GM12874 (cell line): ENCODE measurements around the gene UCN3.

Source experiments
- TF ChIP-seq, protein P1 (sequence below): IDR thresholded peaks from 2 replicates; pipeline ENCODE4 v1.5.1; 2011; ENCODE audit warnings: low read depth, mild to moderate bottlenecking, control low read depth, low read length, moderate library complexity; ENCODE audit not compliant: insufficient read depth

The UCN3 gene

DNA sequence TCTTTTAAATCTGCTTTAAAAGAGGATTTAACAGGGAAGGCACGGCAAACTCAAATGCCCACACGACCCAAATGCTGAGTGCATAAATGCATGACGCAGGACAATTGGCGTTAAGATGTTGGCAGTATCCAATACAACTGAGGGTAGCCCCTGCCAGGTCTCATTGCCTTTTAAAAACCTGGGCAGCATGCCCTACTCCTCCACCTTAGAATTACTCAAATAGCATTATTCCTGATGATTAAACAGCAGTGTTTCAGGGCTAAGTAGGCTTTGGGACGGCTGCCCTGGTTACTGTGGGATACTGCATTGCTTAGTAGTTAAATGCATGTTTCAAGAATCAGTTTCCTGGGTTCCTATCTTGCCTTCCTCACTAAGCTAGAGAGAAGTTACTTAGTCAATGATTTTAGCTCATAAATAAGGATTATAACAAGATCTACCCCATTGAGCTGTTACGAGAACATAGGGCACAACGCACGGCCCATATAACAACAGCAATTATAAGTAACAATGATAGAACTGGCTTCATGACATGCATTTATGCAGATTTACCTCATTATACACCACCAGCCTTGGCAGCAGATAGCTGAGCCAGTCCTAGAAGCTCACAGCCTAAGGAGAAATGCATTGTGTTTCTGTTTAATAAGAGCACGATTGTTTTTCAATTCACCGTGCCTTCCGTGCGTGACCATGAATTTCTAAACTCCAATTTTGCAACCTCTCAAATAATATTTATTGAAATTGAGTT lies 32.0 kb downstream of the UCN3 start:
- TF ChIP-seq, protein P1, sequence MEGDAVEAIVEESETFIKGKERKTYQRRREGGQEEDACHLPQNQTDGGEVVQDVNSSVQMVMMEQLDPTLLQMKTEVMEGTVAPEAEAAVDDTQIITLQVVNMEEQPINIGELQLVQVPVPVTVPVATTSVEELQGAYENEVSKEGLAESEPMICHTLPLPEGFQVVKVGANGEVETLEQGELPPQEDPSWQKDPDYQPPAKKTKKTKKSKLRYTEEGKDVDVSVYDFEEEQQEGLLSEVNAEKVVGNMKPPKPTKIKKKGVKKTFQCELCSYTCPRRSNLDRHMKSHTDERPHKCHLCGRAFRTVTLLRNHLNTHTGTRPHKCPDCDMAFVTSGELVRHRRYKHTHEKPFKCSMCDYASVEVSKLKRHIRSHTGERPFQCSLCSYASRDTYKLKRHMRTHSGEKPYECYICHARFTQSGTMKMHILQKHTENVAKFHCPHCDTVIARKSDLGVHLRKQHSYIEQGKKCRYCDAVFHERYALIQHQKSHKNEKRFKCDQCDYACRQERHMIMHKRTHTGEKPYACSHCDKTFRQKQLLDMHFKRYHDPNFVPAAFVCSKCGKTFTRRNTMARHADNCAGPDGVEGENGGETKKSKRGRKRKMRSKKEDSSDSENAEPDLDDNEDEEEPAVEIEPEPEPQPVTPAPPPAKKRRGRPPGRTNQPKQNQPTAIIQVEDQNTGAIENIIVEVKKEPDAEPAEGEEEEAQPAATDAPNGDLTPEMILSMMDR = no peak

DNA sequence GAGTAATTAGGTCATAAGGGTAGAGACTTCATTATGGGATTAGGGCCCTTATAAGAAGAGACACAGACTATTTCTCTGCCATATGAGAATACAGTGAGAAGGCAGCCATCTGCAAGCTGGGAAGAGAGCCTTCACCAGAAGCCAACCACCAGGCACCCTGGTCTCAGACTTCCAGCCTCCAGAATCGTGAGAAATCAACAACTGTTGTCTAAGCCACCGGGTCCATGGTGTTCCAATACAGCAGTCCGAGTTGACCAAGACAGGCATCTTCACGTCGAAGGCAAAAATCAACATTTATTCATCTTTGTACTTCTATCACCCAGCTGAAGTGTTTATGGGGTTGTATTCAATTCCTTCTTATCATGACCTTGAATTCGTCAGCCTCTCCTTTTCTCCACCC lies 34.6 kb downstream of the UCN3 start:
- TF ChIP-seq, protein P1 = no peak

DNA sequence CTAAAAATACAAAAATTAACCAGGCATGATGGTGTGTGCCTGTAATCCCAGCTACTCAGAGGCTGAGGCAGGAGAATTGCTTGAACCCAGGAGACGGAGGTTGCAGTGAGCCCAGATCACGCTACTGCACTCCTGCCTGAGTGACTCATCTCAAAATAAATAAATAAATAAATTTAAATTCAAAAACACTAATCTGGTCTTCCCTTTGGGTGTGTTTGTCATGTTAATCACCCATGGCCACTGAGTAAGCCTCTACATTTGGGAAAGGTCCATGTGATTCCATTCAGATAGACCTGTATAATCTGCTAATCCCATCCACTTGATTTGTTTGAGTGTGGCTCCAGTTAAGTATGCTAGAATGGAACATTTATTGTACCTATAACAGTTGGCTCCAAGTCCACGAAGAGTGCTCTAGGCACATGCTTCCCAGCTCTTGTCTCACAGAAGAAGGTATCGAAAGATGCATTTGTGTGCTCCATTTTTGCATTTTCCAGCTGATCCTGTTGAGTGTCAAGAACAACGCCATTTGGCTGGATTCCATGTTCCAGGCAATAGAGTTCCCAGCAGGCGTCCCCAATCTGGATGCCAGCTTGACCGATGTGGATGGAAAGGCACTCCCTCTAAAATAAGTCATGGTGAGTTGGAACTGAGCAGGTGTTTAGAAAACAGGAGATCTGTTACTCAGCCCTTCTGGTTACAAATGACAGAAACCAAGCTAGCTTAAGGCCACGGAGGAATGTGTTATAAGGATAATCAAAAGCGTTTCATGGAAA lies 35.9 kb downstream of the UCN3 start:
- TF ChIP-seq, protein P1 = no peak

DNA sequence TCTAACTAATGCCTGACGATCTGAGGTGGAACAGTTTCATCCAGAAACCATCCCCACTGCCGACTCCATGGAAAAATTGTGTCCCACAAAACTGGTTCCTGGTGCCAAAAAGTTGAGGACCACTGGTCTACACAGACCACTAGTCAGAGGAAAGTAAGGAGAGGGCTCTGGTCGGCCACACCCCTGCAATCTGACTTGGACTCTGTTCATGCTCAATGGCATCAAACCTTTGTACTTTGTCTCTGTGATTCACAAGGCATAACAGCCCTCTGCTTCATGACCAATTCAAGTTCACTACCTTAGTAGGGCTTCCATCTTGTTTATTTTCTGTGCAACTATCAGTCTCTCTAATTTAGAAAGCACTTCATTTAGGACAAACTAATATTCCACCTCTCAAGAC lies 38.0 kb downstream of the UCN3 start:
- TF ChIP-seq, protein P1 = no peak

DNA sequence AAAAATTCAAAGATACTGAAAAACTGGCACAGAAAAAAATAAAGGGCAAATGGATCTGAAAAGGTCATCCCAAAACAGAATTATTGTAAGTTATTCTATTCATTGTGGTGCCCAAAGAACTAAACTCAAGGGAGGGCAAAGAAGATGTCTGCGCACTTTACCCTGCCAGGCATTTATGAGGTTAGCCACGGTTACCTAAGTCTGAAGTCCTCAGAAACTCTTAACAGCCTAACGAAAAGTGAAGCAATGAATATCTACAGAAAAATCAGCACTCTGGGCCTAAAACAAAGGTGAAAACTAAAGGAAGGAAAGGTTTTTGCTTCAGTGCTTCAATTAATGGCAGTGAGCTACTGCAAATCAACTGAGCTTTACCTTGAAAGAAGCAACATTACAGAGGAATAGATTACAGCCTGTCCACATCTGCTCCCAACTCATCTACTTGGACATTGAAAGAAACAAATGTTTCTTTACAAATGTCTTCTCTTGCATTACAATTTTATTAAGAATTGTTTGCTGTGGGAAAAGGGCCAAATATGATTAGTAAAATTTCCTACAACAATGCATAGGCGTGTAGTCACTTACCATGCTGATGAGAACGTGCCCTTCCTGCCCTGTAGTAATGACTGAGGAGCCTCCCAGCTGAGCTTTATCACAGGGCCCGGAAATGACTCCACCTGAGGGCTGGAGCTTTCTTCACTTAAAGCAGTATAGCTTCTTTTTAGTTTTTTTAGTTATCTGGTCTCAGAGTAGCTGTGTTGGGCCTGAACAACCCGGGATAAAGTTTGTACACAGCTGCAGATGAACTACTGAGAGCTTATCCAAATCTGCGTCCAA lies 39.7 kb downstream of the UCN3 start, which contains the start of gene TUBAL3:
Gene TUBAL3 (minus strand): TSS at position 621 of the 834 bp plus-strand sequence. CDS start 36 bp downstream, at position 585.
- TF ChIP-seq, protein P1 = no peak

DNA sequence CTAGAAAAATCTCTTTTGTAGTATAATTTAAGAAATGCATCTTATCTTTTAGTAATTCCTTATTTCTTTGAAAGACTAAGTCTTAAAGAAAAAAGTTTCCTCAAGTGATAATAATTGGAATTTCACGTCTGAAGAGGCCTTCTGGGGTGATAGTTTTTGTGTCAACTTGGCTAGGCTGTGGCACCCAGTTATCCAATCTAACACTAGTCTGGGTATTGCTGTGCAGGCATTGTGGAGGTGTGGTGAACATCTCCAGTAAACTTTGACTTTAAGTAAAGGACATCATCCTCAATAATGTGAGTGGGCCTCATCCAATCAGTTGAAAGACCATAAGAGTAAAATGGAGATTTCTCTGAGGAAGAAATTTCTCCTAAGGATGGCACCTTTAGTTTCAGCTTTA lies 42.2 kb downstream of the UCN3 start:
- TF ChIP-seq, protein P1 = no peak

DNA sequence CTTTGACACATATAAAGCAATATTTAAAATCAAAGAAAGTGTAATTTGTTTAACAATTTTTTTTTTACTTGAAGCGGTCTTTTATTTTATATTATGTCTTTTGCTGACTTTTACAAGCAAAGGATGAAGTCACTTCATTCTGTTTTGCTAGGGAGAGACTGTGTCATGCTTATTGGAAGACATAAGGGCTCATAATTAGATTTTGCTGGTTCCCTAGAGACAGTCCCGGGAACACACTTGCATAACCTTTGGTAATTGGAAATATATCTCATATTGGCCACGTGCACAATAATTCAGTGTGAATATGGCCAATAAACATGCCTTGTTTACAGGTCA lies 47.1 kb downstream of the UCN3 start:
- TF ChIP-seq, protein P1 = no peak
